Activated T-cell treated with anti-CD3 and anti-CD28 coated beads, Interleukin-2, amount 50 U/mL, for 24 hours (primary cell): ENCODE results near the gene CYP11A1.
A peak's percentile ranks its signal among the peaks of the same experiment; 100 is the strongest.

Experiments
- DNase-seq: peaks from one replicate; pipeline ENCODE4 v3.0.0-alpha.2; 2020
- H3K27ac Mint-ChIP-seq: 2 replicates; pipeline ENCODE4 v1.8.0; 2020; ENCODE audit warnings: mild to moderate bottlenecking, mixed read lengths
- H3K27me3 Mint-ChIP-seq: 2 replicates; pipeline ENCODE4 v1.8.0; 2020; ENCODE audit warnings: mixed read lengths
- H3K36me3 Mint-ChIP-seq: 2 replicates; pipeline ENCODE4 v1.8.0; 2020; ENCODE audit warnings: low read depth, mixed read lengths
- H3K4me1 Mint-ChIP-seq: 2 replicates; pipeline ENCODE4 v1.8.0; 2020; ENCODE audit warnings: low read depth, mixed read lengths
- H3K4me3 Mint-ChIP-seq: 2 replicates; pipeline ENCODE4 v1.8.0; 2020; ENCODE audit warnings: mild to moderate bottlenecking, moderate library complexity, mixed read lengths
- H3K9me3 Mint-ChIP-seq: 2 replicates; pipeline ENCODE4 v1.8.0; 2020; ENCODE audit warnings: mixed read lengths

Gene CYP11A1

DNA sequence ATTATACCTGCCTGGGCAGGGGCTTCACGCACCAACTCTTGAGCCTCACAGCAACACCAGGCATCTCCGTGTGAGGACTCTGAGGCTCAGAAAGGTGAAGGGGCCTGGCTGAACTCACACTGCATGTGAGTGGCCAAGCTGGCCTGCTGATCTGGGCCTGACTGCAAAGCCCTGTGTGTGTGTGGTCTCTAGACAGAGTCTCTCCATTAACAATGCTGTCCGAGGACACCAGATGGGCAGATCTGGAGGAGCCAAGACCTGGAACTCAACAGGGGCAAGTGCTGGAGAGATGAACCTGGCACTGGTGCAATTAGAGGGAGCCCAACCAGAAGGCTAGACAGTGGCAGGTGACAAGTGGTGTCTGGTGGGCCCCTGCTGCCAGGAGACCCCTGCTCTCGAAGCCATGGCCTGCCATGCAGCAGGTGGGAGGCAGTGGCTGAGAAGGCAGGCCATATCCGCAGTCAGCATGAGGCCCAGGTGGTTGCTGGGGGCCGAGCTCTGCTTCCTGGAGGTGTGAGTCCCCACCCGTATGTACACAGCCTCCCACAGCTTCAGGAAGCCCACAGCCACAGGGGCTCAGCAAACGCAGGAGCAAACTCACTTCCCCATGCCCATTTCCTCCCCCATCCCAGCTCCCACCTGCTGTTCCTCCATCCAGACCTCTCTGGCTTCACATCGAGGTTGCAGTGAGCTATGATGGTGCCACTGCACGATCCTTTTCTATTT is 39.0 kb downstream of the CYP11A1 start:
- no peak overlapping the region for H3K4me3 Mint-ChIP-seq
- H3K36me3 Mint-ChIP-seq = no peaks in the 10 kb centered on the region
- H3K27me3 Mint-ChIP-seq = no peaks in the 10 kb centered on the region
- no peak for DNase-seq
- H3K27ac Mint-ChIP-seq = no peak overlapping the region
- peaks cover 11% of the 10 kb centered on the region for H3K4me1 Mint-ChIP-seq
- H3K9me3 Mint-ChIP-seq = no peaks in the 10 kb centered on the region

DNA sequence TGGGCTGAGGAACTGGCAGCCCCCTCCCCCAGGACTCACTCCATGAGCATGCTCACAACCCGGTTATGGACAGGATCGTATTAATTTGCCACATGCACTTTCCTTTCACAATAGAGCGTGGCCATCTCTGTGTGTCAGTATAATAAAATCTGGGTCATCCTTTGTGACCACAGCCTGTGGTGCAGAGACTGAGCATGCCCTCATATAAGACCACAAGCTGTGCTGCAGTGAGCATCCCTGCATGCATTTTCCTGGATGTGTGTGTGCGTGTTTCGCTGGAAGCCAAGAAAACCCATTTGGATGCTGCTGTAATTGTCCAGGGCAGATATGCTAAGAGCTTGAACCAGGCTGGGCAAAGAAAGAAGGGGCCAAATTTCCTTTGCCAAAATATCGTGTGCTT is 39.7 kb downstream of the CYP11A1 start:
- no peak for DNase-seq
- Mint-ChIP-seq H3K27me3 (no peaks in the 10 kb centered on the region), H3K36me3 (no peaks in the 10 kb centered on the region), H3K4me1 (peaks cover 11% of the 10 kb centered on the region), H3K27ac (no peak overlapping the region), H3K4me3 (no peak overlapping the region), H3K9me3 (no peaks in the 10 kb centered on the region)

DNA sequence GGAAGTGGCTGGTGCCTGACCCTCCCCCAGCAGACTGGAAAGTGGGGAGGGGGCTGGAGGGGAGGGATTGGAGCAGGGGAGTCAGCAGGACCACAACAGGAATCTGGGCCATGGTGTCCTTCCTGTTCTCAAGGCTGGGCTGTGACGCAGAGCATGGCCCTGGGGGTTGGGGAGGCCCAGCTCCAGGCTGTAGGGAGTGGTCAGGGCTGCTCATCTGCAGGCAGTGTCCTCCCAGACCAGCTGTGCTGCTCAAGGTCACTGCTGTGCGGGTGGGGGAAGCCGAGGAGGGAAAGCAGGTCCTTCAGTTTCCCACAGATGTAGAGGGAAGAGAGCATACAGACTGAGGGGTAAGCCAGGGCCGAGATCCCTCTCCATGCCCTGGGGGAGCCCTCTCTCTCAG is 40.7 kb downstream of the CYP11A1 start:
- DNase-seq = no peak
- no peak overlapping the region for H3K4me3 Mint-ChIP-seq
- no peak overlapping the region for H3K27ac Mint-ChIP-seq
- peaks cover 11% of the 10 kb centered on the region for H3K4me1 Mint-ChIP-seq
- H3K36me3 Mint-ChIP-seq = no peaks in the 10 kb centered on the region
- no peaks in the 10 kb centered on the region for H3K27me3 Mint-ChIP-seq
- no peaks in the 10 kb centered on the region for H3K9me3 Mint-ChIP-seq

DNA sequence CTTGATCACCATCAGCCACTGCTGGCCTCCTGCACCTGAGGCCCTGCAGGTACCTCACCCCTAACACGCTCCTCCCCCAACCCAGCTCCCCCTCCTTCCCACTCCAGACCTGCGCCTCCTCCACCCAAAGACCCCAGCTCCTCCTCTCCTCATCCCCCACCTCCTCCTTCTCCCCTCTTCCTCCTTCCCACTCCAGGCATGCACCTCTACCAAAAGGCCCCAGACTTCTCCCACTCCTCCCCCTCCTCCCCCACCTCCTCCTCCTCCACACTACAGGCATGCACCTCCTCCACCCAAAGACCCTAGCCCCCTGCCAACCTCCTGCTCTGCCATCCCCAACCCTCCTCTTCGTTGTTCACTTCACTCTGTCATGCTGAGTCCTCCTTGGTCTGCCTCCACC is 42.7 kb downstream of the CYP11A1 start:
- H3K27me3 Mint-ChIP-seq = no peaks in the 10 kb centered on the region
- no peak overlapping the region for H3K27ac Mint-ChIP-seq
- H3K4me3 Mint-ChIP-seq = no peak overlapping the region
- H3K36me3 Mint-ChIP-seq = no peaks in the 10 kb centered on the region
- H3K9me3 Mint-ChIP-seq = no peaks in the 10 kb centered on the region
- peaks cover 18% of the 10 kb centered on the region for H3K4me1 Mint-ChIP-seq
- DNase-seq = no peak

DNA sequence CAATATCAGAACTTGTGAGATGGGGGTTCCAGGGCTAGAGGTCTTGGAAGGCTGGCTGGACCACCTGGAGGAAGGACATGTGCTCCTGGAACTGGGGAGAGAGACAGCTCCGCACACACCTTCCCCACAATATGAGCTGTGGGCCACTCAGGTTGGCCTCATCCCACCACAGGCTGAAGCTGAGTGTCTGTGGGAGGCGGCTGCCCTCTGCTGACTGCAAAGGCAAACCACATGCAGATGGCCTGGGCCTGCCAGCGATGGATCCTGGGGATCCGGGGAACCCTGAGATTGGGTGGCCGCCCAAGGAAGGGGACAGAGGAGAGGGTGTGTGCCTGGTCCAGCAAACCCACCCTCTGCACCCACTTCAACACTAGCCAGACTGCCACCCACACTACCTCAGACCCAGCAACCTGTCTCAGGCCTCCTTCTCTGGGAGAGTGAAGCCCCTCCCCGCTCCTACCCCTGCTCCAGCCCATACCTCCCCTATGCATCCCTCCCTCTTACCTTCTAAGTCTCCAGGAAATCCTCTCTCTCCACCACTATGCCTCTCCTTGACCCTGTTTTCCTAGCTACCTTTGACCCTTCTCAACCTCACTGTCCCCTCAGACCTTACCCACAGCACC is 44.8 kb downstream of the CYP11A1 start:
- Mint-ChIP-seq H3K9me3 (no peaks in the 10 kb centered on the region), H3K4me1 (peaks cover 12% of the 10 kb centered on the region), H3K4me3 (no peak overlapping the region), H3K27me3 (no peaks in the 10 kb centered on the region), H3K36me3 (no peaks in the 10 kb centered on the region), H3K27ac (no peak overlapping the region)
- DNase-seq = peak; percentile 74

DNA sequence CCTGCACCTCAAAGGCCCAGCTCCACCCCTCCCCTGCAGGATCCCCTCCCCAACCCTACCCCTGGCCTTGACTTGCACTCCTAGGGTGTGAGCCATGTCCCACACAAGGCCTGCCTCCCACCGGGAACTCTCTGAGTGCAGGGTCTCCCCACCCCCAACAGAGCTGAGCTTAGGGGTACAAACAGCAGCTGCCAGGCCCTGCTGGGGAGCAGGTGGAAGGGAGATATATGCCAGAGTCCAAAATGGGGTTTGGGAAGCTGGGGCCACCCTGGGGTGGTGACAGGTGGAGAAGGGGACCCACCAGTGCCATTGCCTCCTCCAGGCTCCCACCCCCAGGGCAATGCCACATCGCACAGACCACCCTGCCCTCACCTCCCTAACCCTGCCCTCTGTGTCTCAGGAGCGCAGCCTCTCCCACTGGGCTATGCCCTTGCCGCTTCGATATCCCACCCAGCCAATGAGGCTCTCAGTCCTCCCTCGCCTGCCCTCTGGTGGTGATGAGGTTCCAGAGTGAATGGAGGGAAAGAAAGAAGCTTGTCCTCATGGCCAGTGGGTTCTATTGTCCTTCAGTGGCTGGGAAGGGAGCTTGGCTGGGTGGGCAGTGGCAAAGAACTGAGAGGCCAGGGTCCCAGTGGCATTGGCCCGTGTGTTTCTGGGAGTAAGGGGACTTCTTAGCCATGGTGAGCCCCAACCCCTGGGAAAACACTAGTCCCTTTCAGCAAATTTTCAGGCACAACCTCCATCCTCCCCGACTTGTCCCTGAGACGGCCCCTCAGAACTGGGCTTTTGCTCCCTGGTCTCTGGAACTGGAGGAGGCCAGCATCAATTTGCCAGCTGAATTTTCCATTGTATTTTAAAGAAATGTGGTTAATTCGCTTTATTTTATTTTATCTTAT is 46.8 kb downstream of the CYP11A1 start:
- H3K27ac Mint-ChIP-seq = no peak overlapping the region
- DNase-seq = peak; percentile 65
- H3K4me3 Mint-ChIP-seq = no peak overlapping the region
- no peaks in the 10 kb centered on the region for H3K36me3 Mint-ChIP-seq
- H3K9me3 Mint-ChIP-seq = no peaks in the 10 kb centered on the region
- H3K27me3 Mint-ChIP-seq = no peaks in the 10 kb centered on the region
- peaks cover 18% of the 10 kb centered on the region for H3K4me1 Mint-ChIP-seq

DNA sequence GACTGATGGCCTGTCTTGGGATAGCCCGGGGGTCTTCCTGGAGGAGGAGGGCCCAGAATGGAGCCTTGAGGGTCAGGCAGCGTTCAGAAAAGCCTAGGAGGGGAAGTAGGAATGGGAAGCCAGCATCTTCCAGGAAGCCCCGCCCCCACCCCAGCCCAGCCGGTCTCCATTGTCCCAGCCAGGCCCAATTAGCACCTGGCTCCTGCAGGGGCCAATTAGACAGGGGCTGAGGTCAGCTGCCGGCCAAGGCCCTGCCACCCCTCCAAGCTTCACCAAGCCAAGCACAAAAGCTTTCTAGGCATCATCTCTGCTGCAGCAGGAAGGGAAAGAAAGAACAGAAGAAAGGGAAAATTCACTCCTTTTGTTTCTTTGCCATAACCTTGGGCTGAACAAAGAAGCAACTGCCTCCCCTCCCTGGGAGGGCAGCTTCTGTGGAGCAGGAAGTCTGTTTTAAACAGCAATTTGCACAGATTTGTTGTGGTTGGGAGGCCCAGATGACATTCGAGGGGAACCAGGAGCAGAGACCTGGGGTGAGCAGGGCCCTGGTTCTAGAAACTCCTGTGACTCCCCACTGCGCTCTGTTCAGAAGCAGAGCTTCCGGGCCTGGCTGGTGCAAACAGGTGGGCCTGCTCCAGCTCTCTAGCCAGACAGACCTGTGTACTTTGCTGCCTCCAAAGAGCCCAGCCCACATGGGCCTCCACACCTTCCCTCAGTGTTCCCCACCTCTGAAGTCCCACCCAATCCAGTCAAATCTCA is 47.7 kb downstream of the CYP11A1 start:
- H3K9me3 Mint-ChIP-seq = no peaks in the 10 kb centered on the region
- peaks cover 26% of the 10 kb centered on the region for H3K4me1 Mint-ChIP-seq
- no peak overlapping the region for H3K27ac Mint-ChIP-seq
- H3K36me3 Mint-ChIP-seq = no peaks in the 10 kb centered on the region
- no peak overlapping the region for H3K4me3 Mint-ChIP-seq
- DNase-seq = no peak
- H3K27me3 Mint-ChIP-seq = no peaks in the 10 kb centered on the region

DNA sequence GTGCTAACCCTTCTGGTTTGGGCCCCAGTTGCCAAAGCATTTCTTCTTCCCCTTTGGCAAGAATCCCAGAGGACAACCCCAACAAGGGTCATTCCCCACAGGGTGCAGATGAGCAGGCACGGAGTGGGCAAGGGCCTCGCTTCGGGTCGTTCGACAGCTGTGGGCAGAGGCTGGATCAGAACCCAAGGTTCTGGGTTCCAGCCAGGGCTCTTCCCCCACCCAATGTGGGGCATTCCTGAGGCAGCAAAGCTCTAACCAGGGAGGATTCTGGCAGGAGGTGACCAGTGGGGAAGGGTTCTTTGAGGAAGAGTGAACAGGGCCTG is 48.3 kb downstream of the CYP11A1 start:
- DNase-seq = no peak
- Mint-ChIP-seq H3K4me3 (no peak overlapping the region), H3K36me3 (no peaks in the 10 kb centered on the region), H3K27me3 (no peaks in the 10 kb centered on the region), H3K27ac (no peak overlapping the region), H3K4me1 (peaks cover 33% of the 10 kb centered on the region), H3K9me3 (no peaks in the 10 kb centered on the region)

DNA sequence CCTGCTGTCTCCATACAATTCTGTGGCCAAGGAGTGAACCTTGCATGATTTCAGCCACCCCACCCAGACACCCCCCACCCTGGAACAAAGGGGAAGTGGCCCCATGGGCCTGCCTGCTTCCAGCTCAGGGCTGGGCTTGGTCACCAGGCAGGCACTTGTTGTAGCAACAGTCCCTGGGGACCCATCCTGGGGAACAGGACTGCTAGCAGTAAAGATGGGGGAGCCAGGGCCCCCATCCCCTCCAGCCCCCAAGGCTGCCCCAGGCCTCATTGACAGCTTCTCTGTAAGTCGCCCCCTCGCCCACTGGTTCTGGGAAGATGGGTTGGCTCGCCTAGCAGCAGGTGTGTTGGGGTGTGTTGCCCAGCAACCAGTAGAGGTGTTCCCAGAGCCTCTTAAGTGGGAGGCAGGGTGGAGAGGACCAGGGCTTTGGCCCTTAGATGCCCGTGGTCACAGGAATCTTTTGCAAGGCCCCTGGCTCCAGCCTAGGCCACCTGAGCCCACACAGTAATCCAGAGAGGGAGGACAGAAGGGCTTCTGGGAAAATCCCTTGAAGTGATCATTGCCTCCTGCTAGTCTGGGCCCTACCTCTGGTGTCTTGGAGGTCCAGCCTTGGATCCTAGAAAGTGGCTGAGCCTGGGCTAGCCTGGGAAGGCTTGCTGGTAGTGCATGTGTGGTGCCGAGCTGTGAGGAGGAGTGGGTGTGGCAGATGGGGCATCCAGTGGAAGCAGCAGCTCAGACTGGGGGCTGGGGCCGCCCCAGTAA is 48.9 kb downstream of the CYP11A1 start:
- Mint-ChIP-seq H3K4me1 (peaks cover 36% of the 10 kb centered on the region), H3K4me3 (no peak overlapping the region), H3K27me3 (no peaks in the 10 kb centered on the region), H3K9me3 (no peaks in the 10 kb centered on the region), H3K36me3 (no peaks in the 10 kb centered on the region), H3K27ac (no peak overlapping the region)
- DNase-seq = no peak

DNA sequence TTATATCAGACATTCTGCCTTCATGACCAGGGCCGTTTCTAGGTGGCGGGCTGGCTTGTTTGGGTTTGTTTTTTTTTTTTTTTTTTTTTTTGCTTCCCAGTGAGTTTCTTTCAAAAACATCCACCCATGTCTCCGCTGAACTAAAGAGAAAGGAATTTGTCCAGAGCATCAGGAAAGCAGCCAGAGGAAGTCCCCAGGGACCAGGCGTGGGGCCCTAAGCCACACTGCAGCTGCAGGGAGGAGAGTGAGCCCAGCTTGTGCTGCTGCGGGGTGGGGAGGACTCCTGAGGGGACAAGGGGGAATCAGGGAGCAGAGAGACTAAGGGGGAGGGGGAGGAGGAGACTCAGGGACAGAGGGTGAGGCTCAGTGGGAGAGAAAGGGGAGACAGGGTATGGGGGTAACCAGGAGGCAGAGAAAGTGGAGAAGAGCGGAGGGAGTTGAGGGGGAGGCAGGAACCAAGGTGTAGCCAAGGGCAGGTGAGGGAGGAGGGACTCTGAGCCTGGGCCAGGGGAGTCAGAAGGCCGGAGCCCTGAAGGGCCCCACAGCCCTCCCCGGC is 49.5 kb downstream of the CYP11A1 start:
- Mint-ChIP-seq H3K27me3 (no peaks in the 10 kb centered on the region), H3K36me3 (no peaks in the 10 kb centered on the region), H3K9me3 (no peaks in the 10 kb centered on the region), H3K4me3 (no peak overlapping the region), H3K4me1 (peaks cover 36% of the 10 kb centered on the region), H3K27ac (no peak overlapping the region)
- DNase-seq = no peak

DNA sequence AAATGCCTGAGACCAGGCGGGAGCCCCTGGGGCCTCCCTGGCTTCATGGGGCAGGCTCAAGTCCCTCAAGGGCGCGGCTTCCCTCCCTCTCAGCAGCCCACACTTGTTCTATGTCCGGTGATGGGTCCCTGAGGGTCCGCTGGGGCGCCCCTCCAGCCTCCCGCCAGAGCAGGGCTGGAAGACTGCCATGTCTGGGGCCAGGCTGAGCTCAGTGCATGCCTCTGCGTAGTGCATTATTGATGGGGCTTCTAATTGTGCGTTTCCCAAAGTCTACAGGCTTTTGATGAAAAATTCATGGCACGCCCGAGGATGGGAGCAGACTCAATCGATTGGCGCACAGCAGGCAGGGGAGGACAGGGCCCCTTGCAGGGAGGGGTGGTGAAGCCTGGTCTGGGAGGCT is 51.3 kb downstream of the CYP11A1 start:
- Mint-ChIP-seq H3K27me3 (no peaks in the 10 kb centered on the region), H3K9me3 (no peaks in the 10 kb centered on the region), H3K4me1 (peaks cover 36% of the 10 kb centered on the region), H3K27ac (no peak overlapping the region), H3K4me3 (no peak overlapping the region), H3K36me3 (no peaks in the 10 kb centered on the region)
- DNase-seq = no peak

DNA sequence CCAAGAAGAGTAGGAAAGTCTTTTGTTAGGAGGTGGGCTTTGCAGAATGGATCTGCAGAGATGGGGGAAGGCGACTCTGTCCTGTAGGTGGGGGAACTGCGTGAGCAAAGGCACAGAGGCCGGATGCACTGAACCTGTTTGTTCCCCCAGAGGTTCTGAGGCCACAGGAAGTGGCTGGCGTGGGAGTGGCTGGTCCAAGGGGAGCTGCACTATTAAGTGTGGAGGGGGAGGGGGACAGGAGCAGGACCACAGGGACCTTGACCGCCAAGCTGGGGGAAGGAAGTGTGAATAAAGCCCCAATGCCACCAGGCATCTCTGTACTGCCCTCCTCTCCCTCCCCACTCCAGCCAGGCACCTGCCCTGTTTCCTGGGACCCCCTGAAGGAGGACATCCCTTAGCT is 51.8 kb downstream of the CYP11A1 start:
- no peak for DNase-seq
- Mint-ChIP-seq H3K4me1 (peaks cover 36% of the 10 kb centered on the region), H3K4me3 (no peak overlapping the region), H3K27ac (peak overlapping the region; percentile 63), H3K9me3 (no peaks in the 10 kb centered on the region), H3K36me3 (no peaks in the 10 kb centered on the region), H3K27me3 (no peaks in the 10 kb centered on the region)

DNA sequence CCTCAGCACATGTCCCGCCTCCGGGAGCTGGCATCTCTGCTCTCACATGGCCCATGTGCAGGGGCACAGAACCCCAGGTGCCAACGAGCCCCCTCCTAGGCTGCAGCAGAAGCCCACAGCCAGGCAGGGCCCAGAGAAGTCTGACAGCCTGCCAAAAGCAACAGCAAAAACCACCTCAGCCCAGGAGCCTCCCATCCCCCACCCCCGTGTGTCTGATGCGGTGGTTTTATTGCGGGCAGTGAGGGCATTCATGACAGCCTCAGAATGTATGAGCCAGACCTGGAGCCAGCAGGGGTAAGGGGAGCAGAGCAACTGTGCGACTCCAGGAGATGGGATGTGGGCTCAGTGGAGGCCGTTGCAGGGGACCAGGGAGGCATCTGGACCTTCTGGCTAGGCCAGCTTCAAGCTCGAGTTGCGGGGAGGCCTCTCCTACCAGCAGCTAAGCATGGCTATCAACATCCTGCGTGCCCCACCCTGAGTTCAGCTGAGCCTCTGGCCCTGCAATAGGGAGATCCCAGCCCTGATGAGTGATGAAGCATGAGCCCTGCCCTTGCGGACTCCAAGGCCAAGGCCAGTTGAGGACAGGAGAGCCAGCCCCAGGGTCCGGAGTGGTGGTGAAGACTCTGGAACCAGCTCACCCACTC is 52.5 kb downstream of the CYP11A1 start:
- H3K4me3 Mint-ChIP-seq = no peak overlapping the region
- DNase-seq = peak; percentile 51
- H3K27me3 Mint-ChIP-seq = no peaks in the 10 kb centered on the region
- H3K27ac Mint-ChIP-seq = peak overlapping the region; percentile 29
- H3K9me3 Mint-ChIP-seq = no peaks in the 10 kb centered on the region
- H3K4me1 Mint-ChIP-seq = peaks cover 31% of the 10 kb centered on the region
- no peaks in the 10 kb centered on the region for H3K36me3 Mint-ChIP-seq
